Chondrocyte (in vitro differentiated cells): ENCODE measurements around the gene CZIB. TPM values are rescaled to one million over a fixed set of nuclear protein-coding genes. Genes with fewer than 3 reads are reported as not detected.

Experiments used
- DNase-seq: peaks from one replicate; pipeline ENCODE4 v3.0.0; 2021; ENCODE audit warnings: mixed read lengths, low spot score
- H3K27ac Mint-ChIP-seq: one replicate; pipeline ENCODE4 v1.8.0; 2021; ENCODE audit warnings: mild to moderate bottlenecking, moderate library complexity, mixed read lengths; ENCODE audit not compliant: unreplicated experiment
- H3K27me3 Mint-ChIP-seq: 2 replicates; pipeline ENCODE4 v1.8.0; 2021; ENCODE audit warnings: low read depth, mixed read lengths
- H3K36me3 Mint-ChIP-seq: 2 replicates; pipeline ENCODE4 v1.8.0; 2021; ENCODE audit warnings: low read depth, mixed read lengths
- H3K4me1 Mint-ChIP-seq: 2 replicates; pipeline ENCODE4 v1.8.0; 2021; ENCODE audit warnings: low read depth, mild to moderate bottlenecking, mixed read lengths
- H3K4me3 Mint-ChIP-seq: one replicate; pipeline ENCODE4 v1.8.0; 2021; ENCODE audit warnings: mild to moderate bottlenecking, moderate library complexity, mixed read lengths; ENCODE audit not compliant: unreplicated experiment
- H3K9me3 Mint-ChIP-seq: 2 replicates; pipeline ENCODE4 v1.8.0; 2021; ENCODE audit warnings: low read depth, mixed read lengths
- total RNA-seq: library from RNA; stranded (reverse); gene quantifications from 3 replicates; pipeline ENCODE4 v1.2.1, GENCODE V29; 2021
- TF ChIP-seq, protein P1 (sequence below): fragments of 200-600 bp; sonication (generic); IDR thresholded peaks from 2 replicates; pipeline ENCODE4 v1.5.0; 2021; ENCODE audit warnings: antibody characterized with exemption, mild to moderate bottlenecking, moderate library complexity

The CZIB gene
- total RNA-seq, 1 donor from 2014 or later, result 41.6 TPM

DNA sequence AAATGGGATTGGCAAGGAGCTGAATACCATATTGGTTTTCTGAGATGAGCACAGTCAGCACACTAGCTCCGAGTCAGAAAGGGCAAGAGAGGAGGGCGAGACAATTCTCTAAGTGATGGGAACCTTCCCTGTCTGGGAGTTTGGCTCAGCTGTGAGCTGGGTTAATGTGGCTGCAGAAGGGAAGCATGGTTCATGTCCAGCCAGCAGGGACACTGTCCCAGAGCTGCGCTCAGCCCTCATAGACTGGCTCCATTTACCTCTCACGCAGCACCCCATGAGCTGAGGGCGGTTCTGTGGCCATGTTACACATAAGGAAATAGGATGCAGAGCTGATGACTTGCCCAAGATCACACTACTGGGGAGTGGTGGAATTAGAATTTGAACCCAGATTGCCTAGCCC is 39.5 kb downstream of the CZIB start:
- Mint-ChIP-seq H3K4me3 (no peak overlapping the region), H3K27ac (no peak overlapping the region), H3K4me1 (peaks cover 7% of the 10 kb centered on the region), H3K9me3 (no peaks in the 10 kb centered on the region), H3K27me3 (no peaks in the 10 kb centered on the region), H3K36me3 (no peaks in the 10 kb centered on the region)
- TF ChIP-seq, protein P1, sequence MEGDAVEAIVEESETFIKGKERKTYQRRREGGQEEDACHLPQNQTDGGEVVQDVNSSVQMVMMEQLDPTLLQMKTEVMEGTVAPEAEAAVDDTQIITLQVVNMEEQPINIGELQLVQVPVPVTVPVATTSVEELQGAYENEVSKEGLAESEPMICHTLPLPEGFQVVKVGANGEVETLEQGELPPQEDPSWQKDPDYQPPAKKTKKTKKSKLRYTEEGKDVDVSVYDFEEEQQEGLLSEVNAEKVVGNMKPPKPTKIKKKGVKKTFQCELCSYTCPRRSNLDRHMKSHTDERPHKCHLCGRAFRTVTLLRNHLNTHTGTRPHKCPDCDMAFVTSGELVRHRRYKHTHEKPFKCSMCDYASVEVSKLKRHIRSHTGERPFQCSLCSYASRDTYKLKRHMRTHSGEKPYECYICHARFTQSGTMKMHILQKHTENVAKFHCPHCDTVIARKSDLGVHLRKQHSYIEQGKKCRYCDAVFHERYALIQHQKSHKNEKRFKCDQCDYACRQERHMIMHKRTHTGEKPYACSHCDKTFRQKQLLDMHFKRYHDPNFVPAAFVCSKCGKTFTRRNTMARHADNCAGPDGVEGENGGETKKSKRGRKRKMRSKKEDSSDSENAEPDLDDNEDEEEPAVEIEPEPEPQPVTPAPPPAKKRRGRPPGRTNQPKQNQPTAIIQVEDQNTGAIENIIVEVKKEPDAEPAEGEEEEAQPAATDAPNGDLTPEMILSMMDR, result no peak
- DNase-seq, result no peak

DNA sequence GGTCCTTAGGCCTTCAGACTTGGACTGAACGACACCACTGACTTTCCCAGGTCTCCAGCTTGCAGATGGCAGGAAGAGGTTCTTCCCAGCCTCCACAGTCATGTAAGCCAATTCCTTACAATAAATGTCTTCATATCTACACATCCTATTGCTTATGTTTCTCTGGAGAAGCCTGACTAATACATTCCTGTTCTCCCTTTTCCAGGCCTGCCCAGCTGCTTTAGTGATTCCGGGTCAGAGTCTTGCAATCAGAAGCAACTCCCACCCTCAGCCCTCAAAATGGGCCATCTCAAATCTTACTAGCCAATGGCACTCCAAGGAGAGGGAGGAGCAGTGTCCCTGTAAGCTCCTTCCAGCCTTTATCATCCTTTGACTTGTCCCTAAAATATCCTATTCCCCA is 40.2 kb downstream of the CZIB start:
- H3K4me3 Mint-ChIP-seq, result no peak overlapping the region
- H3K36me3 Mint-ChIP-seq, result no peaks in the 10 kb centered on the region
- TF ChIP-seq, protein P1, result no peak
- no peaks in the 10 kb centered on the region for H3K9me3 Mint-ChIP-seq
- no peak for DNase-seq
- H3K4me1 Mint-ChIP-seq, result peaks cover 7% of the 10 kb centered on the region
- peak overlapping the region; percentile 41 for H3K27ac Mint-ChIP-seq
- no peaks in the 10 kb centered on the region for H3K27me3 Mint-ChIP-seq

DNA sequence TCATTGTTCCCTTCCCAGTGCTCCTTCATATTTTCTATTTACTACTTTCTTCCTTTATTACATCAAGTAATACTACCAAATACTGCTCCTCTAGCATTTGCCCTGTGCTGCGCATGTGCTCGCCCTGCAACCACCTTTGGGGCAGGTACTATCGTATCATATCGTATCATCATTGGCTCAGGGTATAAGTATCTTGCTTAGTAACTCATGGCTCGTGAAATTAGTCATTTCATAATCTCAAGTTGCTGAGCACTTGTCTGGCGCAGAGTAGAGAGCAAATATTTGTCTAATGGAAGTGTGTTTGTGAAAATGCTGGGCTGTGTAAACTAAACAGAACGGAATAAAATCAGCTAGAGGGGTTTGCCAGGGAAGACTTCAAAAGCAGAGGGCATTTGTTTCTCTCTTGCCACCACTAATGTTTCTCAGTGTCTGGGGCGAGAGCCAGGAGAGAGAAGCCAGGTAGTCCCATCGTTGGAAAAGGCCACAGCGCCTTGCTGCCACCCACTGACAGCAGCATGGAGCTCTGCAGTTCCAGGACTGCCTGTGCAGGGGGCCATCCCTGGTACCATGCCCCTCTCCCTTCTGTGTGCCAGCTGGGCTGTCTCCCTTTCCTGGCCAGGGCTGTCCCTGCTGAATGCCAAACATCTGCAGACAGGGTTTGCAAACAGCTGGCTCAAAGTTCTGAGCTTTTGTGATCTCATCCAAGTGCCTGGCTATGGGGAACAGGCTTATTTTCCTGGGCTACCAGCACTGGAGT is 43.8 kb downstream of the CZIB start:
- Mint-ChIP-seq H3K4me3 (no peak overlapping the region), H3K27ac (no peak overlapping the region), H3K27me3 (no peaks in the 10 kb centered on the region), H3K9me3 (no peaks in the 10 kb centered on the region), H3K36me3 (no peaks in the 10 kb centered on the region), H3K4me1 (peaks cover 19% of the 10 kb centered on the region)
- DNase-seq, result no peak
- TF ChIP-seq, protein P1, result peak; percentile 60

DNA sequence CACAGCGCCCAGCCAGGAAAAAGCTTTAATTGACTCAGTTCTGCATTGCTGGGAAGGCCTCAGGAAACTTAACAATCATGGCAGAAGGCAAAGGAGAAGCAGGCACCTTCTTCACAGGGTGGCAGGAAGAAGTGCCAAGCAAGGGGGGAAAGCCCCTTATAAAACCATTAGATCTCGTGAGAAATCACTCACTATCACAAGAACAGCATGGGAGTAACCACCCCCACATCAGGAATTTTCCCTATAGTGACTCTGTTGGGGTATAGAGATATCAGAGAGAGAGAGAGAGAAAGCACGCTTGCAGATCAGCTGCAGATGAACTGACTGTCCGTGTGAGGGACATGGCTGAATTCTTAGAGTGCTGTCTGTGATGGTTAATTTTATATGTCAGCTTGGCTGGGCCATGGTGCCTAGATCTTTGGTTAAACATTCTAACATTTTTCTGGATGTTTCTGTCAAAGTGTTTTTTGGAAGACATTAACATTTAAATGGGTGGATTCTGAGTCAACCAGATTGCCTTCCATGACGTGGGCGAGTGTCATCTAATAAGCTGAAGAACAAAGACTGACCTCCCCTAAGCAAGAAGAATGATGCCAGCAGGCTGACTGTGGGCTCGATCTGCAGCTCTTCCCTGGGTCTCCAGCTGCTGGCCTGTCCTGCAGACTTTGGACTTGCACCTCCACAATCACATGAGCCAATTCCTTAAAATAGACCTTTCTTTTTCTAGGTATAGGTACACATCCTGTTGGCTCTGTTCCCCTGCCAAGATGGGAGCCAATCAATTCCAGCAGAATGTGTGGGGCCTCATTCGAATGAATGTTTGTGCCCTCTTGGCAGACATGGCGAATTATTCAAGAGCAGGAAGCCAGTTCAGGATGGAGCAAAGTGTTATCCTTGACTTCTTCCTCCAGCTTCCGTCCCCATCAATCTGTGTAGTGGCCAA is 45.2 kb downstream of the CZIB start:
- Mint-ChIP-seq H3K27ac (no peak overlapping the region), H3K9me3 (no peaks in the 10 kb centered on the region), H3K27me3 (no peaks in the 10 kb centered on the region), H3K4me1 (peaks cover 16% of the 10 kb centered on the region), H3K4me3 (no peak overlapping the region), H3K36me3 (no peaks in the 10 kb centered on the region)
- DNase-seq, result no peak
- TF ChIP-seq, protein P1, result no peak

DNA sequence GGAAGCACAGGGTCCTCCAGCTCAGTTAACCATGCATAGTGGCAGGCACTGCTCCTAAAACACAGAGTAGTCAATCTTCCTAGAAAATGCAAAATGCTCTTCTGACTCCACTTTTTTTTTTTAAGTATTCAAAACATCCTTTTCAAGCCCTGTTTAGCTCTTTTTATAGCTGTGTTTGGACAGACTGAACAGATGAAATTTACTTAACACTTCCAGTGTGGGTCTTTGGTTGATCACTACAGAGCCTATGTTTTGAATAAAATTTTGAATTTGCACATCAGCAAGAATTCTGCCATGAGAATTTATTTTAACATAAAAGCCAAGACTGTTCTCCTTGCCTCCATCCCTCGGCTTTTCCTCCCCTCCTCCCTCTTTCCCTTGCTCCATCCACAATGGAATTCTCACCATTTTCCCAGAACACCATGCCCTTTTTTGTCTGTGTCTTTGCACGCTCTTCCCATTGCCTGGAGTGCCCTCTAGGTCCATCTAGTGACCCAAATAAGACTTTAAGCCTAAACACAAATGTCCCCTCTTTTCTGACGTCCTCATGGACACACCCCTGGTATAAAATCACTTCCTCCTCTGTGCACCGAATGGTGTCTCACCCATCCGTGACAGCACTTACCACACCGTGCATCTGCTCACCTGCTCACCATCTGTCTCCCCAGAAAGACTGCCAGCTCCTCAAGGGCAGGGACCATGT is 47.9 kb downstream of the CZIB start:
- Mint-ChIP-seq H3K9me3 (no peaks in the 10 kb centered on the region), H3K4me3 (no peak overlapping the region), H3K36me3 (no peaks in the 10 kb centered on the region), H3K27ac (peak overlapping the region; percentile 3), H3K4me1 (peaks cover 12% of the 10 kb centered on the region), H3K27me3 (no peaks in the 10 kb centered on the region)
- no peak for DNase-seq
- TF ChIP-seq, protein P1, result peak; percentile 66
